HEK293 (cell line): Measurements from ENCODE around the gene PCDHA13.
"Not testable (repeated sequence)": the region's sequence is repeated elsewhere in the genome, so short reads cannot be mapped to it uniquely, and the experiment has no call there.

Source experiments
- CTCF ChIA-PET: fragments of 350-600 bp; formaldehyde crosslinking; extraction: SDS; loops from one replicate; lab custom pipeline; 2021; ENCODE audit warnings: antibody characterized with exemption; lab: Yijun Ruan, JAX
- POLR2A ChIA-PET: fragments of 300-600 bp; formaldehyde crosslinking; extraction: SDS; loops from one replicate; lab custom pipeline; 2020; ENCODE audit warnings: antibody characterized with exemption, inconsistent platforms; lab: Yijun Ruan, JAX
- H3K27ac ChIP-seq: fragments of 200-500 bp; sonication (Bioruptor generic); 2 replicates; pipeline ENCODE4 v1.5.1; 2014; ENCODE audit warnings: low read depth, low read length, control low read depth, inconsistent platforms; ENCODE audit errors: extremely low read depth
- H3K36me3 ChIP-seq, 2 experiments: fragments of 200-500 bp in 1 of 2; sonication (Bioruptor generic) in 1 of 2; 1 replicate in 1 of 2; 2 replicates in 1 of 2; pipeline ENCODE4 v1.5.1; 2014 to 2017; ENCODE audit warnings: inconsistent platforms in 2 of 2, low read length in 2 of 2; ENCODE audit not compliant: control insufficient read depth in 2 of 2, insufficient read depth in 1 of 2
- H3K4me1 ChIP-seq: fragments of 200-500 bp; sonication (Bioruptor generic); 2 replicates; pipeline ENCODE4 v1.5.1; 2014; ENCODE audit warnings: mild to moderate bottlenecking, low read length, inconsistent platforms; ENCODE audit not compliant: control insufficient read depth, insufficient read depth
- H3K4me3 ChIP-seq: 2 replicates; pipeline ENCODE4 v1.5.1; 2011; ENCODE audit warnings: low read depth, mild to moderate bottlenecking, control low read depth, low read length, moderate library complexity
- H3K9me3 ChIP-seq: fragments of 200-500 bp; sonication (Bioruptor generic); 2 replicates; pipeline ENCODE4 v1.5.1; 2014; ENCODE audit warnings: low read depth, low read length, inconsistent platforms; ENCODE audit not compliant: control insufficient read depth, insufficient read depth
- HOXA7 ChIP-seq: sonication (generic); formaldehyde crosslinking; IDR thresholded peaks from 2 replicates; pipeline ENCODE4 v1.8.1; 2022; ENCODE audit warnings: missing genetic modification reagents, borderline replicate concordance
- ZFP37 ChIP-seq: fragments of 450-650 bp; formaldehyde crosslinking; IDR thresholded peaks from 2 replicates; pipeline ENCODE4 v1.5.1; 2016; ENCODE audit warnings: missing biosample characterization, missing genetic modification characterization
- ZNF133 ChIP-seq: fragments of 450-650 bp; formaldehyde crosslinking; IDR thresholded peaks from 2 replicates; pipeline ENCODE4 v1.5.1; 2016; ENCODE audit warnings: missing biosample characterization, missing genetic modification characterization
- ZNF16 ChIP-seq: fragments of 450-650 bp; formaldehyde crosslinking; IDR thresholded peaks from 2 replicates; pipeline ENCODE4 v1.5.1; 2016; ENCODE audit warnings: low read depth, missing biosample characterization, missing genetic modification characterization
- ZNF202 ChIP-seq: fragments of 450-650 bp; formaldehyde crosslinking; IDR thresholded peaks from 2 replicates; pipeline ENCODE4 v1.5.1; 2016; ENCODE audit warnings: missing biosample characterization, missing genetic modification characterization, borderline replicate concordance
- ZNF274 ChIP-seq, 2 experiments: fragments of 200-500 bp in 1 of 2; fragments of 450-650 bp in 1 of 2; sonication (Bioruptor generic) in 1 of 2; formaldehyde crosslinking in 1 of 2; IDR thresholded peaks; 2 replicates each; pipeline versions ENCODE4 v1.5.1 to v1.6.1; 2014 to 2016; ENCODE audit warnings: borderline replicate concordance in 1 of 2, inconsistent platforms in 1 of 2, low read length in 1 of 2, missing biosample characterization in 1 of 2, missing genetic modification characterization in 1 of 2
- ZNF302 ChIP-seq: fragments of 450-650 bp; formaldehyde crosslinking; IDR thresholded peaks from 2 replicates; pipeline ENCODE4 v1.5.1; 2016; ENCODE audit warnings: missing biosample characterization, missing genetic modification characterization, low read depth
- ZNF623 ChIP-seq: fragments of 450-650 bp; formaldehyde crosslinking; IDR thresholded peaks from 2 replicates; pipeline ENCODE4 v1.5.1; 2016; ENCODE audit warnings: missing biosample characterization, missing genetic modification characterization
- ZNF629 ChIP-seq: fragments of 450-650 bp; formaldehyde crosslinking; IDR thresholded peaks from 2 replicates; pipeline ENCODE4 v1.5.1; 2017; ENCODE audit warnings: missing biosample characterization, missing genetic modification characterization
- ZNF654 ChIP-seq: fragments of 450-650 bp; formaldehyde crosslinking; IDR thresholded peaks from 2 replicates; pipeline ENCODE4 v1.5.1; 2016; ENCODE audit warnings: low read depth, missing biosample characterization, missing genetic modification characterization
- ZNF791 ChIP-seq: fragments of 450-650 bp; formaldehyde crosslinking; IDR thresholded peaks from 2 replicates; pipeline ENCODE4 v1.5.1; 2016; ENCODE audit warnings: missing biosample characterization, missing genetic modification characterization
- TF ChIP-seq, protein P1 (sequence below): fragments of 450-650 bp; formaldehyde crosslinking; IDR thresholded peaks from 2 replicates; pipeline ENCODE4 v1.5.1; 2016; ENCODE audit warnings: missing biosample characterization, missing genetic modification characterization
- TF ChIP-seq, protein P2 (sequence below): fragments of 450-650 bp; formaldehyde crosslinking; IDR thresholded peaks from 2 replicates; pipeline ENCODE4 v1.5.1; 2016; ENCODE audit warnings: missing biosample characterization, missing genetic modification characterization
- TF ChIP-seq, protein P3 (sequence below): sonication (generic); formaldehyde crosslinking; IDR thresholded peaks from 2 replicates; pipeline ENCODE4 v1.8.1; 2022; ENCODE audit warnings: mild to moderate bottlenecking, moderate library complexity, missing genetic modification reagents
- TF ChIP-seq, protein P4 (sequence below): fragments of 450-650 bp; formaldehyde crosslinking; IDR thresholded peaks from 2 replicates; pipeline ENCODE4 v1.5.1; 2016; ENCODE audit warnings: missing biosample characterization, missing genetic modification characterization
- TF ChIP-seq, protein P5 (sequence below): fragments of 450-650 bp; formaldehyde crosslinking; IDR thresholded peaks from 2 replicates; pipeline ENCODE4 v1.5.1; 2016; ENCODE audit warnings: missing biosample characterization, missing genetic modification characterization

Gene PCDHA13, protein sequence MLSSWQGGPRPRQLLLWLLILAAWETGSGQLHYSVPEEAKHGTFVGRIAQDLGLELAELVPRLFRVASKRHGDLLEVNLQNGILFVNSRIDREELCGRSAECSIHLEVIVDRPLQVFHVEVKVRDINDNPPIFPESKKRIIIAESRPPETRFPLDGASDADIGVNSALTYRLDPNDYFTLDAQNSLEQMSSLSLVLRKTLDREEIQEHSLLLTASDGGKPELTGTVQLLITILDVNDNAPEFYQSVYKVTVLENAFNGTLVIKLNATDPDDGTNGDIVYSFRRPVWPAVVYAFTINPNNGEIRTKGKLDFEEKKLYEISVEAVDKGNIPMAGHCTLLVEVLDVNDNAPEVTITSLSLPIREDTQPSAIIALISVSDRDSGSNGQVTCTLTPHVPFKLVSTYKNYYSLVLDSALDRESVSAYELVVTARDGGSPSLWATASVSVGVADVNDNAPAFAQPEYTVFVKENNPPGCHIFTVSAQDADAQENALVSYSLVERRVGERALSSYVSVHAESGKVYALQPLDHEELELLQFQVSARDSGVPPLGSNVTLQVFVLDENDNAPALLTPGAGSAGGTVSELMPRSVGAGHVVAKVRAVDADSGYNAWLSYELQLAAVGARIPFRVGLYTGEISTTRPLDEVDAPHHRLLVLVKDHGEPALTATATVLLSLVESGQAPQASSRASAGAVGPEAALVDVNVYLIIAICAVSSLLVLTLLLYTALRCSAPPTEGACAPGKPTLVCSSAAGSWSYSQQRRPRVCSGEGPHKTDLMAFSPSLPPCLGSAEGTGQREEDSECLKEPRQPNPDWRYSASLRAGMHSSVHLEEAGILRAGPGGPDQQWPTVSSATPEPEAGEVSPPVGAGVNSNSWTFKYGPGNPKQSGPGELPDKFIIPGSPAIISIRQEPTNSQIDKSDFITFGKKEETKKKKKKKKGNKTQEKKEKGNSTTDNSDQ

DNA sequence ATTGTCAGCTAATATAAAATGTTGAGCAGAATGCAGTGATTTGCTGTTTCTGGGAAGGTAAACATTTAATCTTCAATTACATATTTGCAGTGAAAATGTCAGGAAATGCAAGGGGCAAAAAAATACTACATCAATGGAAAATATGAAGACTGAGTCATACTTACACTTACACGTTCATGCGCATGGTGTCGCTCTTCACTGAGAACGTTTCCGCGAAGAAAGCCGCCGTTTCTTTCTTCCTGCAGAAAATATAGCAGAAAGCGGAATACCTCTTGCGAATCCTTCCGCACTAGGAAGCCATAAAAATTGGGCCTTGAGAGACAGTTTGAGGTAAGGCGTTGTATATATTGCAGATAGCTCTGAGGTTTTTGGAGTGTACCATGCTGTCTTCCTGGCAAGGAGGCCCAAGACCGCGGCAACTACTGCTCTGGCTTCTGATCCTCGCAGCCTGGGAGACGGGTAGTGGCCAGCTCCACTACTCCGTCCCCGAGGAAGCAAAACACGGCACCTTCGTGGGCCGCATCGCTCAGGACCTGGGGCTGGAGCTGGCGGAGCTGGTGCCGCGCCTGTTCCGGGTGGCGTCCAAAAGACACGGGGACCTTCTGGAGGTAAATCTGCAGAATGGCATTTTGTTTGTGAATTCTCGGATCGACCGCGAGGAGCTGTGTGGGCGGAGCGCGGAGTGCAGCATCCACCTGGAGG lies at the start of gene PCDHA13:
TSS of gene PCDHA13 (plus strand) at position 236 of the 702 bp plus-strand sequence. CDS start at position 381, 145 bp downstream.
- no peaks in the 10 kb centered on the region for H3K36me3 ChIP-seq
- CTCF ChIA-PET, result interaction anchor here (0.6 to 5.1 kb wide), 27 partner anchors 10 to 221 kb away, joined by 3 to 81 read pairs (median 5); partner anchors contain the start of genes PCDHA10, PCDHA11, PCDHAC1 and PCDHAC2
- no peak for TF ChIP-seq ZNF202 (tag by site-specific recombination)
- no peak for TF ChIP-seq ZNF274 (IDR thresholded peaks at IDR 0.05; ENCODE audit: low read length)
- no peak for TF ChIP-seq ZNF274 (tag by site-specific recombination; IDR thresholded peaks at IDR 0.05; ENCODE audit: borderline replicate concordance)
- no peak for TF ChIP-seq ZNF623 (tag by site-specific recombination)
- TF ChIP-seq, protein P1, sequence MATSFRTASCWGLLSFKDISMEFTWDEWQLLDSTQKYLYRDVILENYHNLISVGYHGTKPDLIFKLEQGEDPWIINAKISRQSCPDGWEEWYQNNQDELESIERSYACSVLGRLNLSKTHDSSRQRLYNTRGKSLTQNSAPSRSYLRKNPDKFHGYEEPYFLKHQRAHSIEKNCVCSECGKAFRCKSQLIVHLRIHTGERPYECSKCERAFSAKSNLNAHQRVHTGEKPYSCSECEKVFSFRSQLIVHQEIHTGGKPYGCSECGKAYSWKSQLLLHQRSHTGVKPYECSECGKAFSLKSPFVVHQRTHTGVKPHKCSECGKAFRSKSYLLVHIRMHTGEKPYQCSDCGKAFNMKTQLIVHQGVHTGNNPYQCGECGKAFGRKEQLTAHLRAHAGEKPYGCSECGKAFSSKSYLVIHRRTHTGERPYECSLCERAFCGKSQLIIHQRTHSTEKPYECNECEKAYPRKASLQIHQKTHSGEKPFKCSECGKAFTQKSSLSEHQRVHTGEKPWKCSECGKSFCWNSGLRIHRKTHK (tag by site-specific recombination), result no peak
- TF ChIP-seq, protein P2, sequence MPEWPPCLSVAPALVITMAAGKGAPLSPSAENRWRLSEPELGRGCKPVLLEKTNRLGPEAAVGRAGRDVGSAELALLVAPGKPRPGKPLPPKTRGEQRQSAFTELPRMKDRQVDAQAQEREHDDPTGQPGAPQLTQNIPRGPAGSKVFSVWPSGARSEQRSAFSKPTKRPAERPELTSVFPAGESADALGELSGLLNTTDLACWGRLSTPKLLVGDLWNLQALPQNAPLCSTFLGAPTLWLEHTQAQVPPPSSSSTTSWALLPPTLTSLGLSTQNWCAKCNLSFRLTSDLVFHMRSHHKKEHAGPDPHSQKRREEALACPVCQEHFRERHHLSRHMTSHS (tag by site-specific recombination), result no peak
- TF ChIP-seq ZFP37 (tag by site-specific recombination), result no peak
- TF ChIP-seq, protein P3, sequence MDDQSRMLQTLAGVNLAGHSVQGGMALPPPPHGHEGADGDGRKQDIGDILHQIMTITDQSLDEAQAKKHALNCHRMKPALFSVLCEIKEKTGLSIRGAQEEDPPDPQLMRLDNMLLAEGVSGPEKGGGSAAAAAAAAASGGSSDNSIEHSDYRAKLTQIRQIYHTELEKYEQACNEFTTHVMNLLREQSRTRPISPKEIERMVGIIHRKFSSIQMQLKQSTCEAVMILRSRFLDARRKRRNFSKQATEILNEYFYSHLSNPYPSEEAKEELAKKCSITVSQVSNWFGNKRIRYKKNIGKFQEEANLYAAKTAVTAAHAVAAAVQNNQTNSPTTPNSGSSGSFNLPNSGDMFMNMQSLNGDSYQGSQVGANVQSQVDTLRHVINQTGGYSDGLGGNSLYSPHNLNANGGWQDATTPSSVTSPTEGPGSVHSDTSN, result no peak
- TF ChIP-seq HOXA7 (CRISPR knock-in tag), result no peak
- TF ChIP-seq ZNF302 (tag by site-specific recombination), result no peak
- no peak for TF ChIP-seq ZNF629 (tag by site-specific recombination)
- TF ChIP-seq, protein P4, sequence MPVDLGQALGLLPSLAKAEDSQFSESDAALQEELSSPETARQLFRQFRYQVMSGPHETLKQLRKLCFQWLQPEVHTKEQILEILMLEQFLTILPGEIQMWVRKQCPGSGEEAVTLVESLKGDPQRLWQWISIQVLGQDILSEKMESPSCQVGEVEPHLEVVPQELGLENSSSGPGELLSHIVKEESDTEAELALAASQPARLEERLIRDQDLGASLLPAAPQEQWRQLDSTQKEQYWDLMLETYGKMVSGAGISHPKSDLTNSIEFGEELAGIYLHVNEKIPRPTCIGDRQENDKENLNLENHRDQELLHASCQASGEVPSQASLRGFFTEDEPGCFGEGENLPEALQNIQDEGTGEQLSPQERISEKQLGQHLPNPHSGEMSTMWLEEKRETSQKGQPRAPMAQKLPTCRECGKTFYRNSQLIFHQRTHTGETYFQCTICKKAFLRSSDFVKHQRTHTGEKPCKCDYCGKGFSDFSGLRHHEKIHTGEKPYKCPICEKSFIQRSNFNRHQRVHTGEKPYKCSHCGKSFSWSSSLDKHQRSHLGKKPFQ, result no peak
- no peak within 1 kb of the TSS for H3K27ac ChIP-seq
- peak within 1 kb of the TSS; percentile 4; the same call in 1 of the 2 replicates for H3K4me3 ChIP-seq
- no peaks in the 10 kb centered on the region for H3K4me1 ChIP-seq
- POLR2A ChIA-PET, result no interaction called here
- H3K9me3 ChIP-seq, result no peaks in the 10 kb centered on the region

DNA sequence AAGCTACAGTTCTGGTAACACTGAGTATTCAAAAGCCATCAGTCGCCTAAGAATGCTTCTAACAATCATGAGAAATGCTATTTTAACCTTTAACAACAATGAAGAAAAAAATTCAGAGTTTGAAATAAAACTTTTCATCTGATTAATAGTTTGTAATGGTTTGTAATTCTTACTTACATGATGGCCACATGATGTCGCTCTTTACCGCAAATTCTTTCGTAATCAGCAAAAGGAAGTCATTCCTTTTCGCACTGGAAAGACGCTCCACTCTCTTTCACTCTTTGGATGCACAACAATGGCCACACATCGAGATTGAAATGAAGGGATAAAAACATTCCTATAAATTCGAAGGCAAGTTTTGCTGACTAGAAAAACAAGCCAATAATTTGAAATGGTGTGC lies 47.9 kb upstream of the PCDHA13 start, which contains the start of gene PCDHA7:
TSS of gene PCDHA7 (plus strand) at position 277 of the 400 bp plus-strand sequence. CDS start at position 392, 115 bp downstream.
- H3K4me1 ChIP-seq, result no peaks in the 10 kb centered on the region
- POLR2A ChIA-PET, result no interaction called here
- TF ChIP-seq ZNF133 (tag by site-specific recombination) (no peak), ZNF654 (peak; percentile 12; the same call in 1 of the 2 replicates), ZNF16 (no peak), ZNF791 (tag by site-specific recombination) (no peak)
- TF ChIP-seq, protein P5, sequence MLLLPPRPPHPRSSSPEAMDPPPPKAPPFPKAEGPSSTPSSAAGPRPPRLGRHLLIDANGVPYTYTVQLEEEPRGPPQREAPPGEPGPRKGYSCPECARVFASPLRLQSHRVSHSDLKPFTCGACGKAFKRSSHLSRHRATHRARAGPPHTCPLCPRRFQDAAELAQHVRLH (tag by site-specific recombination), result no peak
- TF ChIP-seq, all 188 proteins: peak for 1
- Histone ChIP-seq H3K27ac (no peak within 1 kb of the TSS), H3K9me3 (no peaks in the 10 kb centered on the region), H3K36me3 (no peaks in the 10 kb centered on the region), H3K4me3 (no peak within 1 kb of the TSS)
- CTCF ChIA-PET, result interaction anchor here (1.1 kb wide), 1 partner anchor 35 kb away, joined by 3 read pairs; the partner anchor contains the start of gene PCDHA11

DNA sequence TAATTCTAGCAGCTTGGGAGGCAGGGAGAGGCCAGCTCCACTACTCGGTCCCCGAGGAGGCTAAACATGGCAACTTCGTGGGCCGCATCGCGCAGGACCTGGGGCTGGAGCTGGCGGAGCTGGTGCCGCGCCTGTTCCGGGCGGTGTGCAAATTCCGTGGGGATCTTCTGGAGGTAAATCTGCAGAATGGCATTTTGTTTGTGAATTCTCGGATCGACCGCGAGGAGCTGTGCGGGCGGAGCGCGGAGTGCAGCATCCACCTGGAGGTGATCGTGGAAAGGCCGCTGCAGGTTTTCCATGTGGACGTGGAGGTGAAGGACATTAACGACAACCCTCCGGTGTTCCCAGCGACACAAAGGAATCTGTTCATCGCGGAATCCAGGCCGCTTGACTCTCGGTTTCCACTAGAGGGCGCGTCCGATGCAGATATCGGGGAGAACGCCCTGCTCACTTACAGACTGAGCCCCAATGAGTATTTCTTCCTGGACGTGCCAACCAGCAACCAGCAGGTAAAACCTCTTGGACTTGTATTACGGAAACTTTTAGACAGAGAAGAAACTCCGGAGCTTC lies 47.4 kb upstream of the PCDHA13 start:
- POLR2A ChIA-PET, H3K4me3 ChIP-seq, H3K9me3 ChIP-seq, H3K36me3 ChIP-seq, H3K4me1 ChIP-seq, H3K27ac ChIP-seq: not testable (repeated sequence)
- CTCF ChIA-PET, result interaction anchor here (1.1 kb wide), 1 partner anchor 34 kb away, joined by 3 read pairs; the partner anchor contains the start of gene PCDHA11
